PC-3 (cell line): ENCODE data around the gene GRHL3. TPM values are rescaled to one million over a fixed set of nuclear protein-coding genes. Genes with fewer than 3 reads are reported as not detected.

Experiments
- ATAC-seq: fragments of 200-7000 bp; cut with Tn5 transposase; 2 replicates; pipeline ENCODE4 v1.9.1; 2020; ENCODE audit warnings: mild to moderate bottlenecking, moderate library complexity
- BruUV-seq: library from RNA; stranded (reverse); fragments of 400-500 nt; replicated peaks from 2 replicates; lab custom pipeline; 2021; lab: Mats Ljungman, UMichigan
- CTCF ChIA-PET: fragments of 300-600 bp; sonication (Branson Sonifier 250); formaldehyde crosslinking; loops from one replicate; lab custom pipeline; 2022; ENCODE audit warnings: antibody characterized with exemption; lab: Charles Lee
- POLR2A ChIA-PET: fragments of 300-600 bp; sonication (Branson Sonifier 250); formaldehyde crosslinking; loops from one replicate; lab custom pipeline; 2022; ENCODE audit warnings: antibody characterized with exemption; ENCODE audit not compliant: unreplicated experiment; lab: Charles Lee
- DNase-seq: peaks from one replicate; pipeline ENCODE4 v3.0.0-alpha.2; 2015
- H2AFZ ChIP-seq: fragments of 300-600 bp; sonication (generic); 2 replicates; pipeline ENCODE4 v1.6.0; 2016; ENCODE audit warnings: antibody characterized with exemption, low read length
- H3F3A ChIP-seq: fragments of 300-600 bp; sonication (generic); one replicate; pipeline ENCODE4 v1.6.0; 2017; ENCODE audit warnings: antibody characterized with exemption, low read length, control low read depth, mild to moderate bottlenecking; ENCODE audit not compliant: unreplicated experiment
- H3K27ac ChIP-seq: fragments of 300-600 bp; sonication (generic); 2 replicates; pipeline ENCODE4 v1.5.1; 2016; ENCODE audit warnings: mild to moderate bottlenecking, low read length
- H3K27me3 ChIP-seq: fragments of 300-600 bp; sonication (generic); 2 replicates; pipeline ENCODE4 v1.6.1; 2016; ENCODE audit warnings: low read length, mixed read lengths
- H3K36me3 ChIP-seq: fragments of 300-600 bp; sonication (generic); 2 replicates; pipeline ENCODE4 v1.6.1; 2016; ENCODE audit warnings: low read depth, mixed run types, low read length, mixed read lengths
- H3K4me1 ChIP-seq: fragments of 300-600 bp; sonication (generic); 2 replicates; pipeline ENCODE4 v1.5.1; 2016; ENCODE audit warnings: low read length; ENCODE audit not compliant: insufficient read depth
- H3K4me2 ChIP-seq: fragments of 300-600 bp; sonication (generic); 2 replicates; pipeline ENCODE4 v1.6.0; 2016; ENCODE audit warnings: low read length
- H3K4me3 ChIP-seq: fragments of 300-600 bp; sonication (generic); 2 replicates; pipeline ENCODE4 v1.5.1; 2016; ENCODE audit warnings: mild to moderate bottlenecking, low read length, mixed read lengths
- H3K79me2 ChIP-seq: fragments of 300-600 bp; sonication (generic); 2 replicates; pipeline ENCODE4 v1.6.1; 2017; ENCODE audit warnings: low read length, mixed read lengths
- H3K9ac ChIP-seq: fragments of 300-600 bp; sonication (generic); 2 replicates; pipeline ENCODE4 v1.6.0; 2016; ENCODE audit warnings: mild to moderate bottlenecking, low read length
- H3K9me2 ChIP-seq: fragments of 300-600 bp; sonication (generic); replicated peaks from 2 replicates; pipeline ENCODE4 v1.6.1; 2016; ENCODE audit warnings: mixed run types, low read length, mixed read lengths
- H3K9me3 ChIP-seq: fragments of 300-600 bp; sonication (generic); 2 replicates; pipeline ENCODE4 v1.6.1; 2016; ENCODE audit warnings: low read length, mixed read lengths
- H4K20me1 ChIP-seq: fragments of 300-600 bp; sonication (generic); 2 replicates; pipeline ENCODE4 v1.6.1; 2016; ENCODE audit warnings: low read length, mixed read lengths
- CTCF ChIP-seq: fragments of 300-600 bp; sonication (generic); conservative IDR thresholded peaks from 2 replicates; pipeline ENCODE4 v1.5.1; 2017; ENCODE audit warnings: antibody characterized with exemption, low read depth, mild to moderate bottlenecking, low read length
- EZH2 ChIP-seq: fragments of 300-600 bp; sonication (generic); IDR thresholded peaks from one replicate; pipeline ENCODE4 v1.6.1; 2017; ENCODE audit warnings: antibody characterized with exemption, mild to moderate bottlenecking, low read length; ENCODE audit not compliant: unreplicated experiment
- EZH2phosphoT487 ChIP-seq: fragments of 300-600 bp; sonication (generic); IDR thresholded peaks from 2 replicates; pipeline ENCODE4 v1.6.1; 2018; ENCODE audit warnings: mild to moderate bottlenecking, antibody characterized with exemption, low read length, borderline replicate concordance
- intact Hi-C: fragments of 100-400 bp; cut with micrococcal nuclease; formaldehyde crosslinking; loops from 2 replicates; pipeline ENCODE4 v1.9.0; 2023
- total RNA-seq: library from RNA; depleted of rRNA; stranded (reverse); fragments of >200 nt; gene quantifications from 2 replicates; pipeline ENCODE4 v1.2.3, GENCODE V29; 2014

GRHL3 gene
- total RNA-seq, 1 experiment from 2014 or later, result 3.5 TPM

GRCh38 chr1:24392982-24393650 lies 74.0 kb downstream of the GRHL3 start:
- intact Hi-C loops, result loop anchor here (1.0 to 5.0 kb wide), 3 partner anchors 101 to 321 kb away; no protein-coding TSS in a partner anchor
- ChIA-PET CTCF (interaction anchor here (0.7 to 4.3 kb wide), 10 partner anchors 16 to 291 kb away, joined by 3 to 64 read pairs (median 9); partner anchors contain the start of gene NIPAL3), POLR2A (interaction anchor here (0.6 kb wide), 2 partner anchors 16 to 63 kb away, joined by 3 read pairs; no protein-coding TSS in a partner anchor)
- H2AFZ ChIP-seq, result no peak overlapping the region
- no peak overlapping the region for H3K4me3 ChIP-seq
- H3K27me3 ChIP-seq, result no peaks in the 10 kb centered on the region
- ATAC-seq (no peak), DNase-seq (no peak)
- peak overlapping the region; percentile 72 for H3K27ac ChIP-seq
- H3K4me2 ChIP-seq, result peak overlapping the region; percentile 38; the same call in 1 of the 2 replicates
- 0 out of 2 replicates have a peak, but pooled peaks cover 3% of the 10 kb centered on the region for H3K79me2 ChIP-seq
- peak overlapping the region; percentile 35 for H3K9ac ChIP-seq
- no TSS peak for BruUV-seq
- no peaks in the 10 kb centered on the region for H3K9me3 ChIP-seq
- no peaks in the 10 kb centered on the region for H3K36me3 ChIP-seq
- TF ChIP-seq EZH2, result no peak
- TF ChIP-seq CTCF, result no peak
- TF ChIP-seq EZH2phosphoT487, result no peak
- peaks cover 37% of the 10 kb centered on the region for H3K4me1 ChIP-seq
- no peaks in the 10 kb centered on the region for H3K9me2 ChIP-seq
- no peaks in the 10 kb centered on the region for H4K20me1 ChIP-seq
- no peaks in the 10 kb centered on the region for H3F3A ChIP-seq

DNA sequence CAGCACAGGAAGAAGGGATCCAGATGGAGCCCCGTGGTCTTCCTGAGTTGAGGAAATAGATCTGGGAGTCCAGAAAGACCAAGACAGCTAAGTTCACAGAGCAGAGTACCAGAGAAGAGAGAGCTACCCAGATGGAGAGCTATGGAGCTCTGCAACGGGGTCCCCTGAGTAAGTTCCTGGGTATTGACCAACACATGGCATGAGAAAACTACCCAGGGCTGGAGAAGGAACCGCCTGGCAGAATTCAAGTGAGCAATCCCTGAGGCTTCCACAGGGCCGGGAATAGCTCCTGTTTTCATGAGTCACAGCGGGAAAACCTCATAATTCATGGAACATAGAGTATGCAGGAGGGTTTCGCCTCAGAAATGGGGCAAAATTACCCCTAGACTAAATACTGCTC lies 74.7 kb downstream of the GRHL3 start:
- Histone ChIP-seq H3K79me2 (0 out of 2 replicates have a peak, but pooled peaks cover 4% of the 10 kb centered on the region), H3K9ac (peak overlapping the region; percentile 35), H3K4me2 (peak overlapping the region; percentile 38), H4K20me1 (no peaks in the 10 kb centered on the region), H3K4me1 (peaks cover 37% of the 10 kb centered on the region), H3K9me3 (no peaks in the 10 kb centered on the region), H3K36me3 (no peaks in the 10 kb centered on the region), H3F3A (no peaks in the 10 kb centered on the region), H3K4me3 (no peak overlapping the region), H3K9me2 (no peaks in the 10 kb centered on the region), H3K27ac (peak overlapping the region; percentile 72), H2AFZ (peak overlapping the region; percentile 56), H3K27me3 (no peaks in the 10 kb centered on the region)
- ChIA-PET POLR2A (interaction anchor here (0.6 kb wide), 2 partner anchors 15 to 202 kb away, joined by 3 read pairs; no protein-coding TSS in a partner anchor), CTCF (interaction anchor here (0.7 to 4.3 kb wide), 7 partner anchors 15 to 290 kb away, joined by 3 to 64 read pairs (median 6); partner anchors contain the start of gene NIPAL3)
- intact Hi-C loops, result loop anchor here (1.0 to 5.0 kb wide), 4 partner anchors 19 to 322 kb away; partner anchors contain the start of gene STPG1
- no TSS peak for BruUV-seq
- TF ChIP-seq EZH2 (no peak), CTCF (no peak), EZH2phosphoT487 (no peak)
- ATAC-seq (peak; percentile 60), DNase-seq (peak; percentile 80)
